Measurements from ENCODE around the gene DEUP1.

DNA sequence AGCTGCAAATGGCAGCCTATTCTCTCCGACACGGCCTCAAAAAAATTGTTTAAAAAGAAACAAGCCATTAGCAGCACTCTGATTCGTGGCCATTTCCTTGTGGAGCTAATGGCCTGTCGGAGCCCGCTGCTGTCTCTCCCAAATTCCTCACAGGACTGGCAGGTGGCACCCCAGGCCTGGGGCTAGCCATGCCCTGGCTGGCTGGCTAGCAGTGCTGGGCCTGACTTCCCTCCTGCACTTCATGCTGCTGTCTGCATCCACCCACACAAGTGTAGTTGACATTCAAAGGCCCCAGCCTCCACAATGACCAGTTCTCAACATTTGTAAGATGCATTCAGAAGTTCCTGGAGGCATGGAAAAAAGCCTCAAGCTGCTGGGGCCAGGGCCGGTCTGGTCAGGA is 151.2 kb downstream of the DEUP1 start:
- TF ChIP-seq EZH2phosphoT487 (IDR thresholded peaks at IDR 0.05; ENCODE audit: insufficient read depth, low read depth) (no peak), EZH2 (IDR thresholded peaks at IDR 0.05; ENCODE audit: insufficient read depth, poor library complexity, severe bottlenecking) (no peak)
